HTR-8/SVneo (cell line): Measurements from ENCODE around the gene VSTM2A.
"Not testable (repeated sequence)": the region's sequence is repeated elsewhere in the genome, so short reads cannot be mapped to it uniquely, and the experiment has no call there.

Experiments
- DNase-seq: peaks from one replicate; pipeline ENCODE4 v3.0.0; 2011; ENCODE audit warnings: low spot score, mixed read lengths; ENCODE audit not compliant: insufficient read length
- FAIRE-seq: peaks from 2 replicates; lab custom pipeline; 2011; peaks lifted over from hg19 to GRCh38; lab: Jason Lieb, UNC

VSTM2A gene

GRCh38 chr7:54541669-54542625 lies at the start of gene VSTM2A:
VSTM2A (plus strand) TSS chr7:54542375; CDS start chr7:54542731, 356 bp downstream.
- DNase-seq (no peak), FAIRE-seq (no peak)

- FAIRE-seq, DNase-seq: not testable (repeated sequence)
Observed at GRCh38 chr7:54504531-54504930, 37.6 kb upstream of the VSTM2A start.

- DNase-seq (no peak), FAIRE-seq (no peak)
Observed at GRCh38 chr7:54529568-54529967, 12.6 kb upstream of the VSTM2A start.

GRCh38 chr7:54538122-54538521 lies 4.1 kb upstream of the VSTM2A start:
- DNase-seq (no peak), FAIRE-seq (no peak)

GRCh38 chr7:54543051-54543488 lies 895 bp downstream of the VSTM2A start:
- no peak for DNase-seq

GRCh38 chr7:54544149-54544526 lies 2.0 kb downstream of the VSTM2A start:
- no peak for DNase-seq
- FAIRE-seq = no peak

More at GRCh38 chr7:54543051-54543488, 895 bp downstream of the VSTM2A start:
- FAIRE-seq = no peak

- DNase-seq = no peak
- no peak for FAIRE-seq
Observed at GRCh38 chr7:54544527-54545240, 2.5 kb downstream of the VSTM2A start.

GRCh38 chr7:54545241-54545563 lies 3.0 kb downstream of the VSTM2A start:
- no peak for FAIRE-seq
- DNase-seq = no peak

GRCh38 chr7:54546081-54546985 lies 4.2 kb downstream of the VSTM2A start:
- DNase-seq (no peak), FAIRE-seq (no peak)

GRCh38 chr7:54546986-54547314 lies 4.8 kb downstream of the VSTM2A start:
- no peak for DNase-seq
- no peak for FAIRE-seq

- DNase-seq (no peak), FAIRE-seq (no peak)
Observed at GRCh38 chr7:54550471-54550870, 8.3 kb downstream of the VSTM2A start.

- FAIRE-seq (no peak), DNase-seq (no peak)
Observed at GRCh38 chr7:54556121-54556520, 13.9 kb downstream of the VSTM2A start.

GRCh38 chr7:54559401-54559800 lies 17.2 kb downstream of the VSTM2A start:
- no peak for DNase-seq
- no peak for FAIRE-seq

GRCh38 chr7:54560198-54560597 lies 18.0 kb downstream of the VSTM2A start:
- FAIRE-seq (no peak), DNase-seq (no peak)

- DNase-seq = no peak
- no peak for FAIRE-seq
Observed at GRCh38 chr7:54560723-54561122, 18.5 kb downstream of the VSTM2A start.

- FAIRE-seq = no peak
- DNase-seq = no peak
Observed at GRCh38 chr7:54563329-54563916, 21.2 kb downstream of the VSTM2A start.

- no peak for DNase-seq
- FAIRE-seq = no peak
Observed at GRCh38 chr7:54565432-54565831, 23.3 kb downstream of the VSTM2A start.

GRCh38 chr7:54581511-54581910 lies 39.3 kb downstream of the VSTM2A start:
- no peak for FAIRE-seq
- no peak for DNase-seq

- FAIRE-seq (no peak), DNase-seq (no peak)
Observed at GRCh38 chr7:54591404-54592386, 49.5 kb downstream of the VSTM2A start.
